GM23338 (cell line): ENCODE measurements around the gene HSDL1. TPM values are rescaled to one million over a fixed set of nuclear protein-coding genes. Genes with fewer than 3 reads are reported as not detected.

Experiments used
- ATAC-seq: fragments of 200-7000 bp; cut with Tn5 transposase; 3 replicates; pipeline ENCODE4 v1.9.1; 2020
- DNase-seq: peaks from one replicate; pipeline ENCODE4 v3.0.0-alpha.2; 2015; ENCODE audit warnings: low spot score
- H2AFZ ChIP-seq: fragments of 200-600 bp; sonication (generic); 2 replicates; pipeline ENCODE4 v1.8.0; 2016; ENCODE audit warnings: antibody characterized with exemption, mild to moderate bottlenecking, moderate library complexity
- H3F3A ChIP-seq: fragments of 200-600 bp; sonication (generic); replicated peaks from 2 replicates; pipeline ENCODE4 v1.8.0; 2017; ENCODE audit warnings: antibody characterized with exemption, mixed run types, low read depth
- H3K27ac ChIP-seq: fragments of 200-600 bp; sonication (generic); 2 replicates; pipeline ENCODE4 v1.6.1; 2016; ENCODE audit warnings: low read depth
- H3K27me3 ChIP-seq: fragments of 200-600 bp; sonication (generic); 2 replicates; pipeline ENCODE4 v1.8.0; 2016; ENCODE audit warnings: mild to moderate bottlenecking, mixed run types, moderate library complexity; ENCODE audit not compliant: insufficient read depth
- H3K36me3 ChIP-seq: fragments of 200-600 bp; sonication (generic); 2 replicates; pipeline ENCODE4 v1.8.0; 2016; ENCODE audit warnings: mild to moderate bottlenecking; ENCODE audit not compliant: insufficient read depth
- H3K4me1 ChIP-seq: fragments of 200-600 bp; sonication (generic); 2 replicates; pipeline ENCODE4 v1.8.0; 2016; ENCODE audit warnings: mild to moderate bottlenecking, moderate library complexity; ENCODE audit not compliant: insufficient read depth
- H3K4me2 ChIP-seq: fragments of 200-600 bp; sonication (generic); 2 replicates; pipeline ENCODE4 v1.7.1; 2017; ENCODE audit warnings: mixed run types
- H3K4me3 ChIP-seq: fragments of 200-600 bp; sonication (generic); 2 replicates; pipeline ENCODE4 v1.6.1; 2016; ENCODE audit warnings: mixed run types
- H3K79me2 ChIP-seq: fragments of 200-600 bp; sonication (generic); replicated peaks from 2 replicates; pipeline ENCODE4 v1.8.0; 2017; ENCODE audit warnings: mild to moderate bottlenecking; ENCODE audit not compliant: insufficient read depth
- H3K9me2 ChIP-seq: fragments of 200-600 bp; sonication (generic); 2 replicates; pipeline ENCODE4 v1.8.0; 2017; ENCODE audit not compliant: insufficient read depth
- H4K20me1 ChIP-seq: fragments of 200-600 bp; sonication (generic); replicated peaks from 2 replicates; pipeline ENCODE4 v1.8.0; 2017; ENCODE audit warnings: mild to moderate bottlenecking; ENCODE audit not compliant: insufficient read depth
- H3K27ac Mint-ChIP-seq: 2 replicates; pipeline ENCODE4 v1.8.0; 2020; ENCODE audit warnings: inconsistent platforms, mild to moderate bottlenecking, moderate library complexity, mixed read lengths
- H3K27me3 Mint-ChIP-seq: 3 replicates; pipeline ENCODE4 v1.8.0; 2022; ENCODE audit warnings: low read depth, mild to moderate bottlenecking, moderate library complexity, mixed read lengths, inconsistent platforms; ENCODE audit not compliant: insufficient read depth, poor library complexity
- H3K36me3 Mint-ChIP-seq: 3 replicates; pipeline ENCODE4 v1.8.0; 2021; ENCODE audit warnings: low read depth, mild to moderate bottlenecking, inconsistent platforms, moderate library complexity, mixed read lengths
- H3K4me1 Mint-ChIP-seq: 3 replicates; pipeline ENCODE4 v1.8.0; 2020; ENCODE audit warnings: mild to moderate bottlenecking, inconsistent platforms, mixed read lengths
- H3K4me3 Mint-ChIP-seq: 3 replicates; pipeline ENCODE4 v1.8.0; 2021; ENCODE audit warnings: moderate library complexity, mild to moderate bottlenecking, inconsistent platforms, mixed read lengths
- H3K9me3 Mint-ChIP-seq: 3 replicates; pipeline ENCODE4 v1.8.0; 2020; ENCODE audit warnings: moderate library complexity, mild to moderate bottlenecking, inconsistent platforms, mixed read lengths
- CREB1 ChIP-seq: fragments of 250-450 bp; sonication (Bioruptor Pico); IDR thresholded peaks from 2 replicates; pipeline ENCODE4 v1.5.0; 2020; ENCODE audit warnings: low read depth, mild to moderate bottlenecking, moderate library complexity
- ETS1 ChIP-seq: IDR thresholded peaks from 2 replicates; pipeline ENCODE4 v1.6.1; 2016; ENCODE audit warnings: antibody characterized with exemption
- EZH2 ChIP-seq: fragments of 200-600 bp; sonication (generic); IDR thresholded peaks from one replicate; pipeline ENCODE4 v1.8.0; 2017; ENCODE audit warnings: antibody characterized with exemption, mild to moderate bottlenecking, low read depth; ENCODE audit not compliant: unreplicated experiment
- EZH2phosphoT487 ChIP-seq: fragments of 200-600 bp; sonication (generic); IDR thresholded peaks from one replicate; pipeline ENCODE4 v1.8.1; 2018; ENCODE audit warnings: antibody characterized with exemption; ENCODE audit not compliant: unreplicated experiment
- JUNB ChIP-seq: IDR thresholded peaks from one replicate; pipeline ENCODE4 v1.6.1; 2016; ENCODE audit warnings: antibody characterized with exemption; ENCODE audit not compliant: unreplicated experiment
- POLR2AphosphoS5 ChIP-seq: IDR thresholded peaks from 2 replicates; pipeline ENCODE4 v1.6.1; 2016; ENCODE audit warnings: antibody characterized with exemption, low read depth
- REST ChIP-seq: IDR thresholded peaks from one replicate; pipeline ENCODE4 v1.6.1; 2018; ENCODE audit warnings: antibody characterized with exemption; ENCODE audit not compliant: unreplicated experiment
- STAT1 ChIP-seq: IDR thresholded peaks from one replicate; pipeline ENCODE4 v1.6.1; 2016; ENCODE audit warnings: antibody characterized with exemption; ENCODE audit not compliant: unreplicated experiment
- ZNF114 ChIP-seq: fragments of 250-450 bp; sonication (Bioruptor Pico); IDR thresholded peaks from 2 replicates; pipeline ENCODE4 v1.5.0; 2020; ENCODE audit warnings: mild to moderate bottlenecking, moderate library complexity
- ZNF331 ChIP-seq: fragments of 250-450 bp; sonication (Bioruptor Pico); IDR thresholded peaks from 2 replicates; pipeline ENCODE4 v1.5.0; 2020; ENCODE audit warnings: low read depth, mild to moderate bottlenecking, moderate library complexity
- ZNF462 ChIP-seq: fragments of 250-450 bp; sonication (Bioruptor Pico); IDR thresholded peaks from 2 replicates; pipeline ENCODE4 v1.5.0; 2020; ENCODE audit warnings: mild to moderate bottlenecking, moderate library complexity
- polyA plus RNA-seq: library from polyadenylated mRNA; unstranded; fragments of >200 nt; fragmentation: Nextera tagmentation; extraction: Ambion mirVana; gene quantifications from 2 replicates; pipeline ENCODE4 v1.2.1, GENCODE V29; 2016
- total RNA-seq: library from RNA; depleted of rRNA; stranded (reverse); fragments of >200 nt; shearing (Covaris generic); gene quantifications from 2 replicates; pipeline ENCODE4 v1.2.3, GENCODE V29; 2014
- TF ChIP-seq, protein P1 (sequence below), 2 experiments: fragments of 200-600 bp in 1 of 2; sonication (generic) in 1 of 2; conservative IDR thresholded peaks; 2 replicates each; pipeline versions ENCODE4 v1.5.1 to v1.6.1; 2016 to 2017; ENCODE audit warnings: antibody characterized with exemption in 2 of 2, low read depth in 2 of 2, mild to moderate bottlenecking in 2 of 2, moderate library complexity in 1 of 2

Gene HSDL1
- total and polyA plus RNA-seq, 2 experiments from 2014 or later: 16.6 to 46.1 TPM

DNA sequence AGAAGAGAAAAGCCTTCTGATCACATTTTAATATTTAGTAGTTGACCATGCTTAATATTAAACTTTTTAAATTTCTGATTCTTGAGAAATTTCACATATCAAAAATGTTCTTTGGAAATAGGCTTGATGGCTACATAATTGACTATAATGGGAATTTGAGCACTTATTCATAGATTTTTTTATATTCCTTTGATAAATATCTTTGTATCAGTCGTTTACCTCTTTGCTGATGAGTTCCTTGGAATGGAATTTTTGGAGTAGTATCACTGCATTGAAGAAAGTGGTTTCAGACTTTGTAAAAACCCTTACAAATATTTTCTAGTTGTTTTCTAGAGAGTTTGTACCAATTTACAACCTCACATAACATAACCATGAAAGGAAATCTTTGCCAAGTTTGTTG is 14.8 kb upstream of the HSDL1 start (continued):
- no peak for TF ChIP-seq ETS1

DNA sequence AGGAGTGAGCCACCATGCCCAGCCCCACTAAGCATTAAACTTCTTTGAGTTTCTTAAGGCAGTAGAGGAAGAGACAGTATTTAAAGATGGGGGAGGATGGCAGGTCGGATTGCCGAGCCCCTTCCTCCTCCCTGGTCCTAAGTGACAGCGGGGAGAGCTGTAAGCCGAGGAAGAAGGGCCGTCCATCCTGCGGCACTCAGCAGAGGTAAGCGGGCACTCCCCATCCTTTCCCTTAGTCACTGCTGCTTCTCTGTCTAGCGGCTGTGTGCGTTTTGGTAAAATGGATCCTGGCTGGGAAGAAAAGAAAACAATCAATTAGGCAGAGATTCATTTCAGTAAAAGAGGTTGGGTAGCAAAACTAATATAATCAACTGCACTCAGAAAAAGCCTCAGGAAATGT is 14.0 kb upstream of the HSDL1 start:
- Histone ChIP-seq H3K4me1 (no peaks in the 10 kb centered on the region), H3F3A (no peaks in the 10 kb centered on the region), H2AFZ (peak overlapping the region; percentile 82; the same call in 1 of the 2 replicates), H3K4me2 (no peak overlapping the region), H3K27ac (no peak overlapping the region), H3K79me2 (no peaks in the 10 kb centered on the region), H4K20me1 (no peaks in the 10 kb centered on the region), H3K36me3 (no peaks in the 10 kb centered on the region), H3K27me3 (no peaks in the 10 kb centered on the region), H3K9me2 (no peaks in the 10 kb centered on the region), H3K4me3 (no peak overlapping the region)
- Mint-ChIP-seq H3K4me1 (no peaks in the 10 kb centered on the region), H3K4me3 (no peak overlapping the region), H3K36me3 (no peaks in the 10 kb centered on the region), H3K9me3 (peaks cover 2% of the 10 kb centered on the region; the same call in 2 of the 3 replicates), H3K27ac (no peak overlapping the region), H3K27me3 (peaks cover 6% of the 10 kb centered on the region)
- DNase-seq (no peak), ATAC-seq (peak; percentile 75)
- TF ChIP-seq ETS1 (no peak), EZH2 (no peak), EZH2phosphoT487 (no peak), ZNF462 (no peak), JUNB (no peak), REST (no peak), CREB1 (CRISPR knock-in tag) (no peak), STAT1 (no peak), ZNF114 (no peak), POLR2AphosphoS5 (no peak), ZNF331 (no peak)
- TF ChIP-seq, protein P1, sequence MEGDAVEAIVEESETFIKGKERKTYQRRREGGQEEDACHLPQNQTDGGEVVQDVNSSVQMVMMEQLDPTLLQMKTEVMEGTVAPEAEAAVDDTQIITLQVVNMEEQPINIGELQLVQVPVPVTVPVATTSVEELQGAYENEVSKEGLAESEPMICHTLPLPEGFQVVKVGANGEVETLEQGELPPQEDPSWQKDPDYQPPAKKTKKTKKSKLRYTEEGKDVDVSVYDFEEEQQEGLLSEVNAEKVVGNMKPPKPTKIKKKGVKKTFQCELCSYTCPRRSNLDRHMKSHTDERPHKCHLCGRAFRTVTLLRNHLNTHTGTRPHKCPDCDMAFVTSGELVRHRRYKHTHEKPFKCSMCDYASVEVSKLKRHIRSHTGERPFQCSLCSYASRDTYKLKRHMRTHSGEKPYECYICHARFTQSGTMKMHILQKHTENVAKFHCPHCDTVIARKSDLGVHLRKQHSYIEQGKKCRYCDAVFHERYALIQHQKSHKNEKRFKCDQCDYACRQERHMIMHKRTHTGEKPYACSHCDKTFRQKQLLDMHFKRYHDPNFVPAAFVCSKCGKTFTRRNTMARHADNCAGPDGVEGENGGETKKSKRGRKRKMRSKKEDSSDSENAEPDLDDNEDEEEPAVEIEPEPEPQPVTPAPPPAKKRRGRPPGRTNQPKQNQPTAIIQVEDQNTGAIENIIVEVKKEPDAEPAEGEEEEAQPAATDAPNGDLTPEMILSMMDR (conservative IDR thresholded peaks at IDR 0.05; ENCODE audit: low read depth in 2 of 2): no peak
